ENCODE data around the gene TLE1.

GRCh38 chr9:81685763-81686613, 3.4 kb downstream of the TLE1 start:
- TF ChIP-seq POLR2A (IDR thresholded peaks at IDR 0.05; ENCODE audit: low read depth) (no peak), POLR2AphosphoS5 (IDR thresholded peaks at IDR 0.05) (no peak), EP300 (IDR thresholded peaks at IDR 0.05) (no peak)
